Smooth muscle cell (in vitro differentiated cells): Measurements from ENCODE around the gene SCN2B. TPM values are rescaled to one million over a fixed set of nuclear protein-coding genes. Genes with fewer than 3 reads are reported as not detected.

Experiments
- DNase-seq: peaks from one replicate; lab custom pipeline; 2025; ENCODE audit not compliant: unreplicated experiment; lab: John Stamatoyannopoulos, UW
- H2AFZ ChIP-seq: fragments of 200-600 bp; sonication (generic); 2 replicates; pipeline ENCODE4 v1.6.0; 2016; ENCODE audit warnings: antibody characterized with exemption, low read depth, mild to moderate bottlenecking
- H3F3A ChIP-seq: fragments of 200-600 bp; sonication (generic); 2 replicates; pipeline ENCODE4 v1.6.0; 2017; ENCODE audit warnings: antibody characterized with exemption, low read depth
- H3K27ac ChIP-seq: fragments of 200-600 bp; sonication (generic); 2 replicates; pipeline ENCODE4 v1.5.1; 2016; ENCODE audit warnings: low read depth, mild to moderate bottlenecking
- H3K27me3 ChIP-seq: fragments of 200-600 bp; sonication (generic); 2 replicates; pipeline ENCODE4 v1.6.1; 2016; ENCODE audit warnings: low read depth, mild to moderate bottlenecking
- H3K36me3 ChIP-seq: fragments of 200-600 bp; sonication (generic); 2 replicates; pipeline ENCODE4 v1.5.1; 2016; ENCODE audit warnings: low read depth
- H3K4me1 ChIP-seq: fragments of 200-600 bp; sonication (generic); 2 replicates; pipeline ENCODE4 v1.5.1; 2016; ENCODE audit warnings: low read depth
- H3K4me2 ChIP-seq: fragments of 200-600 bp; sonication (generic); 2 replicates; pipeline ENCODE4 v1.6.0; 2016; ENCODE audit warnings: mild to moderate bottlenecking
- H3K4me3 ChIP-seq: fragments of 200-600 bp; sonication (generic); 2 replicates; pipeline ENCODE4 v1.5.1; 2016; ENCODE audit warnings: mild to moderate bottlenecking
- H3K79me2 ChIP-seq: fragments of 200-600 bp; sonication (generic); 2 replicates; pipeline ENCODE4 v1.6.0; 2016; ENCODE audit warnings: low read depth, mild to moderate bottlenecking
- H3K9ac ChIP-seq: fragments of 200-600 bp; sonication (generic); 2 replicates; pipeline ENCODE4 v1.6.0; 2016; ENCODE audit warnings: low read depth
- H3K9me3 ChIP-seq: fragments of 200-600 bp; sonication (generic); replicated peaks from 2 replicates; pipeline ENCODE4 v1.5.1; 2016; ENCODE audit warnings: low read depth
- H4K20me1 ChIP-seq: fragments of 200-600 bp; sonication (generic); 2 replicates; pipeline ENCODE4 v1.6.0; 2016; ENCODE audit warnings: low read depth
- CTCF ChIP-seq: fragments of 200-600 bp; sonication (generic); IDR thresholded peaks from 2 replicates; pipeline ENCODE4 v1.5.1; 2017; ENCODE audit warnings: borderline replicate concordance, mild to moderate bottlenecking, antibody characterized with exemption; ENCODE audit not compliant: insufficient read depth, poor library complexity, severe bottlenecking
- WGBS: methylation state at CpG from one replicate; pipeline ENCODE4 v1.1.7; 2016; ENCODE audit warnings: low lambda C conversion rate; 5-methylcytosine and 5-hydroxymethylcytosine counted together
- polyA plus RNA-seq: library from polyadenylated mRNA; unstranded; fragments of >200 nt; fragmentation: Nextera tagmentation; extraction: Ambion mirVana; gene quantifications from 2 replicates; pipeline ENCODE4 v1.2.1, GENCODE V29; 2016
- total RNA-seq: library from RNA; depleted of rRNA; stranded (reverse); fragments of >200 nt; gene quantifications from 2 replicates; pipeline ENCODE4 v1.2.3, GENCODE V29; 2014

SCN2B gene
- total and polyA plus RNA-seq, 2 experiments from 2014 or later: 0.31 to 0.40 TPM

- H3F3A ChIP-seq: no peaks in the 10 kb centered on the region
- WGBS: 51% methylated on average over 11 of the region's 11 CpGs
- H3K27me3 ChIP-seq: peaks cover 99% of the 10 kb centered on the region
- TF ChIP-seq CTCF: no peak
- no peak overlapping the region for H3K27ac ChIP-seq
- H2AFZ ChIP-seq: no peak overlapping the region
- H3K4me2 ChIP-seq: no peak overlapping the region
- H3K9me3 ChIP-seq: no peaks in the 10 kb centered on the region
- no peaks in the 10 kb centered on the region for H3K79me2 ChIP-seq
- no peaks in the 10 kb centered on the region for H4K20me1 ChIP-seq
- no peaks in the 10 kb centered on the region for H3K36me3 ChIP-seq
- H3K4me3 ChIP-seq: no peak overlapping the region
- DNase-seq: no peak
- no peak overlapping the region for H3K9ac ChIP-seq
- H3K4me1 ChIP-seq: peaks cover 26% of the 10 kb centered on the region
Observed at GRCh38 chr11:118153976-118154375, 22.5 kb downstream of the SCN2B start.

GRCh38 chr11:118153516-118153915, 22.9 kb downstream of the SCN2B start:
- no peaks in the 10 kb centered on the region for H3K36me3 ChIP-seq
- H3K9ac ChIP-seq: no peak overlapping the region
- no peak for DNase-seq
- H3K4me1 ChIP-seq: peaks cover 26% of the 10 kb centered on the region
- H3F3A ChIP-seq: no peaks in the 10 kb centered on the region
- H3K27ac ChIP-seq: no peak overlapping the region
- peak overlapping the region; percentile 96 for H3K4me2 ChIP-seq
- no peaks in the 10 kb centered on the region for H3K79me2 ChIP-seq
- peak overlapping the region; percentile 66 for H3K4me3 ChIP-seq
- no peaks in the 10 kb centered on the region for H4K20me1 ChIP-seq
- 15% methylated on average over 11 of the region's 16 CpGs for WGBS
- no peak overlapping the region for H2AFZ ChIP-seq
- TF ChIP-seq CTCF: no peak
- H3K27me3 ChIP-seq: peaks cover 99% of the 10 kb centered on the region
- no peaks in the 10 kb centered on the region for H3K9me3 ChIP-seq

- Histone ChIP-seq H3K27ac (no peak within 1 kb of the TSS), H3K27me3 (peaks cover 97% of the 10 kb centered on the region), H3F3A (no peaks in the 10 kb centered on the region), H2AFZ (peak within 1 kb of the TSS; percentile 88), H3K36me3 (no peaks in the 10 kb centered on the region), H3K9me3 (no peaks in the 10 kb centered on the region), H3K4me3 (peak within 1 kb of the TSS; percentile 66), H3K79me2 (no peaks in the 10 kb centered on the region), H4K20me1 (no peaks in the 10 kb centered on the region), H3K4me2 (peak within 1 kb of the TSS; percentile 96), H3K9ac (no peak within 1 kb of the TSS), H3K4me1 (peaks cover 26% of the 10 kb centered on the region)
- TF ChIP-seq CTCF: no peak
- 2% methylated on average over 51 of the region's 88 CpGs for WGBS
- peak; percentile 28 for DNase-seq
Observed at GRCh38 chr11:118152552-118153471, 23.6 kb downstream of the SCN2B start, which contains the start of gene SCN4B. SCN4B (minus strand) TSS chr11:118152823; CDS start chr11:118152673, 150 bp downstream.
